H1 (cell line): Measurements from ENCODE around the gene EML5. TPM values are rescaled to one million over a fixed set of nuclear protein-coding genes. Genes with fewer than 3 reads are reported as not detected.

Experiments
- CTCF ChIA-PET: fragments of 300-600 bp; sonication (Branson Sonifier 250); formaldehyde crosslinking; loops from one replicate; lab custom pipeline; 2021; ENCODE audit not compliant: partially characterized antibody; lab: Charles Lee
- POLR2A ChIA-PET: fragments of 300-600 bp; sonication (Branson Sonifier 250); formaldehyde crosslinking; loops from one replicate; lab custom pipeline; 2021; ENCODE audit warnings: inconsistent platforms; ENCODE audit not compliant: partially characterized antibody; lab: Charles Lee
- DNase-seq, 2 experiments: peaks; one replicate each; pipeline versions ENCODE4 v3.0.0 to v3.0.0-alpha.2; 2010 to 2022; ENCODE audit warnings: low spot score in 2 of 2, low read depth in 1 of 2, mixed read lengths in 1 of 2
- FAIRE-seq: peaks from 2 replicates; lab custom pipeline; 2011; peaks lifted over from hg19 to GRCh38; lab: Jason Lieb, UNC
- H2AFZ ChIP-seq: 2 replicates; pipeline ENCODE4 v1.8.1; 2012; ENCODE audit warnings: low read length, inconsistent platforms
- H2AK5ac ChIP-seq: 2 replicates; pipeline ENCODE4 v1.6.1; 2013; ENCODE audit warnings: low read depth, low read length
- H2BK120ac ChIP-seq: replicated peaks from 2 replicates; pipeline ENCODE3; 2013; ENCODE audit warnings: low read depth, low read length, inconsistent platforms
- H2BK12ac ChIP-seq: 2 replicates; pipeline ENCODE4 v1.6.1; 2013; ENCODE audit warnings: low read depth, low read length
- H2BK15ac ChIP-seq: 2 replicates; pipeline ENCODE4 v1.6.1; 2013; ENCODE audit warnings: low read length
- H2BK20ac ChIP-seq: 2 replicates; pipeline ENCODE4 v1.6.1; 2013; ENCODE audit warnings: low read length
- H2BK5ac ChIP-seq: 2 replicates; pipeline ENCODE4 v1.6.1; 2013; ENCODE audit warnings: low read depth, low read length
- H3K14ac ChIP-seq: 2 replicates; pipeline ENCODE4 v1.6.1; 2013; ENCODE audit warnings: inconsistent platforms; ENCODE audit not compliant: insufficient read length
- H3K18ac ChIP-seq: 2 replicates; pipeline ENCODE4 v1.6.1; 2013; ENCODE audit warnings: low read length; ENCODE audit errors: extremely low read depth
- H3K23ac ChIP-seq: 2 replicates; pipeline ENCODE4 v1.6.1; 2013; ENCODE audit warnings: inconsistent platforms; ENCODE audit not compliant: insufficient read length
- H3K23me2 ChIP-seq: 2 replicates; pipeline ENCODE4 v1.6.1; 2013; ENCODE audit warnings: low read depth, low read length
- H3K27ac ChIP-seq: 2 replicates; pipeline ENCODE4 v1.6.1; 2011; ENCODE audit warnings: low read depth, low read length, inconsistent platforms
- H3K27me3 ChIP-seq, 4 experiments: replicated peaks in 1 of 4; 1 replicate in 1 of 4; 2 replicates in 3 of 4; pipeline versions ENCODE4 v1.6.1 to v1.8.1; 2011 to 2013; ENCODE audit warnings: low read length in 3 of 4, mild to moderate bottlenecking in 3 of 4, inconsistent platforms in 2 of 4, mixed read lengths in 2 of 4, moderate library complexity in 1 of 4; ENCODE audit not compliant: control insufficient read depth in 3 of 4, insufficient read depth in 3 of 4; ENCODE audit errors: extremely low read depth in 1 of 4
- H3K36me3 ChIP-seq, 4 experiments: 2 replicates each; pipeline versions ENCODE4 v1.6.1 to v1.8.1; 2011 to 2013; ENCODE audit warnings: mild to moderate bottlenecking in 4 of 4, low read length in 3 of 4, moderate library complexity in 2 of 4, control low read depth in 1 of 4, inconsistent platforms in 1 of 4; ENCODE audit not compliant: insufficient read depth in 4 of 4, control insufficient read depth in 2 of 4
- H3K4ac ChIP-seq: replicated peaks from 2 replicates; pipeline ENCODE3; 2013; ENCODE audit warnings: low read length, low read depth, mixed read lengths, inconsistent platforms; ENCODE audit not compliant: insufficient read length
- H3K4me1 ChIP-seq, 4 experiments: replicated peaks in 1 of 4; 1 replicate in 1 of 4; 2 replicates in 3 of 4; pipeline versions ENCODE4 v1.6.1 to v1.8.1; 2011 to 2013; ENCODE audit warnings: low read length in 3 of 4, inconsistent platforms in 2 of 4, mixed read lengths in 1 of 4; ENCODE audit not compliant: insufficient read depth in 4 of 4, control insufficient read depth in 3 of 4
- H3K4me2 ChIP-seq, 2 experiments: 2 replicates each; pipeline versions ENCODE4 v1.6.1 to v1.8.1; 2011 to 2013; ENCODE audit warnings: low read depth in 2 of 2, low read length in 2 of 2, control low read depth in 1 of 2, inconsistent platforms in 1 of 2, mild to moderate bottlenecking in 1 of 2; ENCODE audit not compliant: insufficient read depth in 1 of 2
- H3K4me3 ChIP-seq, 4 experiments: fragments of 200-600, 300-600 bp in 1 of 4; sonication (generic), shearing (Covaris generic), sonication (Bioruptor Twin) in 1 of 4; 2 replicates each; pipeline versions ENCODE4 v1.5.1 to v1.8.1; 2011 to 2016; ENCODE audit warnings: low read length in 4 of 4, low read depth in 3 of 4, control low read depth in 2 of 4, inconsistent platforms in 2 of 4, mild to moderate bottlenecking in 2 of 4, mixed read lengths in 1 of 4, moderate library complexity in 1 of 4; ENCODE audit not compliant: insufficient read depth in 2 of 4; ENCODE audit errors: extremely low read depth in 1 of 4
- H3K56ac ChIP-seq: replicated peaks from 2 replicates; pipeline ENCODE3; 2013; ENCODE audit warnings: low read depth, mild to moderate bottlenecking, mixed read lengths, low read length, inconsistent platforms; ENCODE audit not compliant: insufficient read length
- H3K79me1 ChIP-seq: 2 replicates; pipeline ENCODE4 v1.6.1; 2013; ENCODE audit warnings: low read depth, low read length, control low read depth
- H3K79me2 ChIP-seq, 2 experiments: 2 replicates each; pipeline versions ENCODE4 v1.6.1 to v1.8.1; 2012 to 2013; ENCODE audit warnings: low read length in 2 of 2, mild to moderate bottlenecking in 2 of 2, inconsistent platforms in 1 of 2; ENCODE audit not compliant: insufficient read depth in 2 of 2, control insufficient read depth in 1 of 2
- H3K9ac ChIP-seq, 4 experiments: replicated peaks in 1 of 4; 1 replicate in 1 of 4; 2 replicates in 3 of 4; pipeline versions ENCODE4 v1.6.1 to v1.8.1; 2011 to 2013; ENCODE audit warnings: low read depth in 3 of 4, low read length in 3 of 4, control low read depth in 2 of 4, mild to moderate bottlenecking in 2 of 4, moderate library complexity in 2 of 4, inconsistent platforms in 1 of 4; ENCODE audit errors: extremely low read depth in 1 of 4
- H3K9me3 ChIP-seq, 2 experiments: 2 replicates each; pipeline versions ENCODE4 v1.6.1 to v1.8.1; 2012 to 2013; ENCODE audit warnings: mild to moderate bottlenecking in 2 of 2, moderate library complexity in 2 of 2, control low read depth in 1 of 2, inconsistent platforms in 1 of 2, low read depth in 1 of 2, low read length in 1 of 2, mixed read lengths in 1 of 2; ENCODE audit not compliant: insufficient read depth in 2 of 2
- H4K20me1 ChIP-seq, 2 experiments: replicated peaks in 1 of 2; 2 replicates each; pipeline versions ENCODE3 to v1.8.1; 2011 to 2013; ENCODE audit warnings: inconsistent platforms in 2 of 2, low read length in 2 of 2, mild to moderate bottlenecking in 1 of 2; ENCODE audit not compliant: insufficient read depth in 2 of 2, control insufficient read depth in 1 of 2
- H4K5ac ChIP-seq: 2 replicates; pipeline ENCODE4 v1.6.1; 2013; ENCODE audit warnings: low read length, low read depth, mixed read lengths, inconsistent platforms; ENCODE audit not compliant: insufficient read length
- H4K8ac ChIP-seq: 2 replicates; pipeline ENCODE4 v1.8.0; 2013; ENCODE audit warnings: mild to moderate bottlenecking, moderate library complexity, low read length, inconsistent platforms; ENCODE audit not compliant: insufficient read depth; ENCODE audit errors: extremely low read depth
- H4K91ac ChIP-seq: replicated peaks from 2 replicates; pipeline ENCODE3; 2013; ENCODE audit warnings: low read length, mixed read lengths, inconsistent platforms; ENCODE audit not compliant: insufficient read length
- ASH2L ChIP-seq: fragments of 200-600, 300-600 bp; sonication (generic); IDR thresholded peaks from one replicate; pipeline ENCODE4 v1.7.1; 2017; ENCODE audit warnings: low read length
- ATF2 ChIP-seq: IDR thresholded peaks from 2 replicates; pipeline ENCODE4 v1.6.1; 2012; ENCODE audit warnings: low read length, inconsistent platforms
- CEBPB ChIP-seq: IDR thresholded peaks from 2 replicates; pipeline ENCODE4 v1.6.1; 2012; ENCODE audit warnings: low read depth, low read length
- GABPA ChIP-seq: IDR thresholded peaks from 2 replicates; pipeline ENCODE4 v1.6.1; 2011; ENCODE audit warnings: mild to moderate bottlenecking, low read length, moderate library complexity, borderline replicate concordance; ENCODE audit not compliant: insufficient read depth
- HDAC2 ChIP-seq, 2 experiments: fragments of 300-600 bp in 1 of 2; sonication (generic) in 1 of 2; IDR thresholded peaks; 2 replicates each; pipeline ENCODE4 v1.6.1; 2011 to 2012; ENCODE audit warnings: low read depth in 2 of 2, low read length in 2 of 2, mild to moderate bottlenecking in 2 of 2, moderate library complexity in 2 of 2, borderline replicate concordance in 1 of 2, inconsistent platforms in 1 of 2
- JUND ChIP-seq: IDR thresholded peaks from 2 replicates; pipeline ENCODE4 v1.6.1; 2011; ENCODE audit warnings: mild to moderate bottlenecking, improper control_type of control experiment, low read length
- KDM1A ChIP-seq: fragments of 200-600, 300-600 bp; sonication (generic); IDR thresholded peaks from 2 replicates; pipeline ENCODE4 v1.7.1; 2016; ENCODE audit warnings: mild to moderate bottlenecking, low read length, borderline replicate concordance
- NRF1 ChIP-seq: IDR thresholded peaks from 2 replicates; pipeline ENCODE4 v1.6.1; 2011; ENCODE audit warnings: mild to moderate bottlenecking, low read depth, low read length, improper control_type of control experiment
- SAP30 ChIP-seq: fragments of 300-600 bp; sonication (generic); IDR thresholded peaks from 2 replicates; pipeline ENCODE4 v1.7.1; 2012; ENCODE audit warnings: low read length, moderate library complexity, mild to moderate bottlenecking, inconsistent platforms; ENCODE audit not compliant: insufficient read depth, insufficient replicate concordance
- SP2 ChIP-seq: IDR thresholded peaks from 2 replicates; pipeline ENCODE4 v1.6.1; 2012; ENCODE audit warnings: mild to moderate bottlenecking, low read length, inconsistent platforms
- TAF7 ChIP-seq: optimal IDR thresholded peaks from 2 replicates; pipeline ENCODE3; 2011; ENCODE audit warnings: low read depth, mild to moderate bottlenecking, inconsistent platforms, low read length, moderate library complexity, borderline replicate concordance
- TEAD4 ChIP-seq: IDR thresholded peaks from 2 replicates; pipeline ENCODE4 v1.6.1; 2012; ENCODE audit warnings: low read depth, low read length, inconsistent platforms, mixed read lengths
- YY1 ChIP-seq: IDR thresholded peaks from 2 replicates; pipeline ENCODE4 v1.6.1; 2011; ENCODE audit warnings: low read depth, mild to moderate bottlenecking, low read length
- WGBS, 2 experiments: shearing (Covaris generic) in 1 of 2; methylation state at CpG; one replicate each; pipeline versions ENCODE4 v1.1.6 to v1.1.7; 2013 to 2015; ENCODE audit warnings: low lambda C conversion rate in 2 of 2, mixed read lengths in 2 of 2, inconsistent platforms in 1 of 2, low coverage in 1 of 2, missing lambda C conversion rate in 1 of 2; ENCODE audit not compliant: insufficient replicate concordance in 2 of 2, insufficient coverage in 1 of 2, insufficient read length in 1 of 2; ENCODE audit errors: extremely low coverage in 1 of 2, missing lambda C conversion rate in 1 of 2; 5-methylcytosine and 5-hydroxymethylcytosine counted together
- polyA plus RNA-seq, 7 experiments: library from polyadenylated mRNA; depleted of rRNA in 3 of 7; stranded (reverse) in 5 of 7; unstranded in 2 of 7; fragments of >200 nt in 5 of 7; fragments of 200-250 nt in 2 of 7; gene quantifications; 1 replicate in 5 of 7; 2 replicates in 1 of 7; 4 replicates in 1 of 7; pipeline versions ENCODE4 v1.2.1 to v1.2.3, GENCODE V29; 2011 to 2013; ENCODE audit warnings: missing spikeins in 2 of 7, mixed read lengths in 2 of 7
- total RNA-seq: library from RNA; stranded (reverse); fragmentation: NEBNext Ultra II Directional; extraction: Animal tissue kit (Norgen Biotek cat#: 25700); gene quantifications from 2 replicates; pipeline ENCODE4 v1.2.1, GENCODE V29; 2021

The EML5 gene
- total and polyA plus RNA-seq, 2 of the 8 experiments (the other 6 are each of a cell fraction or from before 2014, with no cell fraction given) = 0.39 to 0.88 TPM

GRCh38 chr14:88727057-88727456, 65.7 kb downstream of the EML5 start:
- H4K91ac ChIP-seq = no peak overlapping the region
- H3K23me2 ChIP-seq = no peaks in the 10 kb centered on the region
- no peak overlapping the region for H2BK20ac ChIP-seq
- H3K4ac ChIP-seq = no peak overlapping the region
- 96% methylated on average over 1 of the region's 4 CpGs; no CpG with 5 or more reads in 1 of the 2 experiments for WGBS, 2 experiments
- POLR2A ChIA-PET = interaction anchor here (0.6 kb wide), 1 partner anchor 235 kb away, joined by 3 read pairs; no protein-coding TSS in a partner anchor
- H3K79me2 ChIP-seq = no peaks in the 10 kb centered on the region
- no peak overlapping the region for H3K4me3 ChIP-seq
- no peaks in the 10 kb centered on the region for H3K9me3 ChIP-seq
- H3K14ac ChIP-seq = no peak overlapping the region
- CTCF ChIA-PET = interaction anchor here (0.7 to 1.3 kb wide), 3 partner anchors 9 to 60 kb away, joined by 3 to 4 read pairs (median 3); no protein-coding TSS in a partner anchor
- H2BK120ac ChIP-seq = no peak overlapping the region
- H2AK5ac ChIP-seq = no peak overlapping the region
- no peak overlapping the region for H3K9ac ChIP-seq
- H3K56ac ChIP-seq = no peak overlapping the region
- no peak overlapping the region for H3K27ac ChIP-seq
- no peak overlapping the region for H4K8ac ChIP-seq
- no peaks in the 10 kb centered on the region for H3K36me3 ChIP-seq
- no peaks in the 10 kb centered on the region for H3K79me1 ChIP-seq
- no peak for FAIRE-seq
- no peak for DNase-seq
- H3K18ac ChIP-seq = no peak overlapping the region
- no peak overlapping the region for H2BK15ac ChIP-seq
- no peak overlapping the region for H4K5ac ChIP-seq
- no peak overlapping the region for H3K4me2 ChIP-seq
- no peak overlapping the region for H2BK12ac ChIP-seq
- TF ChIP-seq HDAC2 (IDR thresholded peaks at IDR 0.05; ENCODE audit: borderline replicate concordance in 1 of 2, low read depth in 2 of 2, low read length in 2 of 2) (no peak), SAP30 (no peak), CEBPB (no peak), YY1 (no peak), NRF1 (no peak), SP2 (no peak), GABPA (no peak), TEAD4 (no peak), TAF7 (no peak), KDM1A (no peak), ATF2 (no peak), JUND (no peak), ASH2L (no peak)
- H2BK5ac ChIP-seq = no peak overlapping the region
- H3K27me3 ChIP-seq = no peaks in the 10 kb centered on the region
- no peaks in the 10 kb centered on the region for H3K4me1 ChIP-seq
- no peak overlapping the region for H3K23ac ChIP-seq
- no peak overlapping the region for H2AFZ ChIP-seq
- H4K20me1 ChIP-seq = no peaks in the 10 kb centered on the region
